ENCODE measurements around the gene GULP1.

GRCh38 chr2:188345831-188346458 is 54.3 kb downstream of the GULP1 start:
- TF ChIP-seq TAF1 (IDR thresholded peaks at IDR 0.05; ENCODE audit: borderline replicate concordance, insufficient read depth, low read length) (no peak), FOXP2 (optimal IDR thresholded peaks at IDR 0.05; ENCODE audit: borderline replicate concordance, extremely low read depth, extremely low read length, insufficient read depth) (no peak), POLR2AphosphoS5 (IDR thresholded peaks at IDR 0.05; ENCODE audit: low read depth, low read length) (no peak), SIN3A (IDR thresholded peaks at IDR 0.05; ENCODE audit: borderline replicate concordance, insufficient read depth, low read length) (no peak), REST (IDR thresholded peaks at IDR 0.05; ENCODE audit: insufficient read depth in 1 of 2, low read depth in 2 of 2, low read length in 2 of 2) (no peak)
